Measurements from ENCODE around the gene SLC35F1.

GRCh38 chr6:118313208-118313607 is 406.1 kb downstream of the SLC35F1 start:
- TF ChIP-seq REST (IDR thresholded peaks at IDR 0.05; ENCODE audit: low read depth) (no peak), EP300 (IDR thresholded peaks at IDR 0.05; ENCODE audit: borderline replicate concordance) (no peak), CREB1 (IDR thresholded peaks at IDR 0.05; ENCODE audit: low read depth) (no peak), RAD21 (IDR thresholded peaks at IDR 0.05; ENCODE audit: low read depth) (no peak), MAX (IDR thresholded peaks at IDR 0.05) (no peak), NFIC (IDR thresholded peaks at IDR 0.05) (no peak), FOXM1 (IDR thresholded peaks at IDR 0.05; ENCODE audit: borderline replicate concordance, low read depth) (no peak), CEBPB (IDR thresholded peaks at IDR 0.05) (no peak), TAF1 (IDR thresholded peaks at IDR 0.05; ENCODE audit: low read depth) (no peak), TCF12 (IDR thresholded peaks at IDR 0.05; ENCODE audit: low read depth) (no peak), USF1 (IDR thresholded peaks at IDR 0.05) (no peak), YY1 (IDR thresholded peaks at IDR 0.05; ENCODE audit: low read depth) (no peak), TEAD4 (IDR thresholded peaks at IDR 0.05) (no peak)

All from Ishikawa (cell line).